HEK293 (cell line): ENCODE results near the gene MS4A15.
A peak's percentile ranks its signal among the peaks of the same experiment; 100 is the strongest.

Experiments used
- CTCF ChIA-PET: fragments of 350-600 bp; formaldehyde crosslinking; extraction: SDS; loops from one replicate; lab custom pipeline; 2021; ENCODE audit warnings: antibody characterized with exemption; lab: Yijun Ruan, JAX
- POLR2A ChIA-PET: fragments of 300-600 bp; formaldehyde crosslinking; extraction: SDS; loops from one replicate; lab custom pipeline; 2020; ENCODE audit warnings: antibody characterized with exemption, inconsistent platforms; lab: Yijun Ruan, JAX
- H3K27ac ChIP-seq: fragments of 200-500 bp; sonication (Bioruptor generic); 2 replicates; pipeline ENCODE4 v1.5.1; 2014; ENCODE audit warnings: low read depth, low read length, control low read depth, inconsistent platforms; ENCODE audit errors: extremely low read depth
- H3K36me3 ChIP-seq, 2 experiments: fragments of 200-500 bp in 1 of 2; sonication (Bioruptor generic) in 1 of 2; 1 replicate in 1 of 2; 2 replicates in 1 of 2; pipeline ENCODE4 v1.5.1; 2014 to 2017; ENCODE audit warnings: inconsistent platforms in 2 of 2, low read length in 2 of 2; ENCODE audit not compliant: control insufficient read depth in 2 of 2, insufficient read depth in 1 of 2
- H3K4me1 ChIP-seq: fragments of 200-500 bp; sonication (Bioruptor generic); 2 replicates; pipeline ENCODE4 v1.5.1; 2014; ENCODE audit warnings: mild to moderate bottlenecking, low read length, inconsistent platforms; ENCODE audit not compliant: control insufficient read depth, insufficient read depth
- H3K4me3 ChIP-seq: 2 replicates; pipeline ENCODE4 v1.5.1; 2011; ENCODE audit warnings: low read depth, mild to moderate bottlenecking, control low read depth, low read length, moderate library complexity
- H3K9me3 ChIP-seq: fragments of 200-500 bp; sonication (Bioruptor generic); 2 replicates; pipeline ENCODE4 v1.5.1; 2014; ENCODE audit warnings: low read depth, low read length, inconsistent platforms; ENCODE audit not compliant: control insufficient read depth, insufficient read depth
- CTCF ChIP-seq: fragments of 450-650 bp; formaldehyde crosslinking; IDR thresholded peaks from 2 replicates; pipeline ENCODE4 v1.5.1; 2016; ENCODE audit warnings: missing biosample characterization, missing genetic modification characterization
- GLIS2 ChIP-seq: fragments of 450-650 bp; formaldehyde crosslinking; IDR thresholded peaks from 2 replicates; pipeline ENCODE4 v1.5.1; 2016; ENCODE audit warnings: missing biosample characterization, missing genetic modification characterization
- PRDM1 ChIP-seq: fragments of 450-650 bp; formaldehyde crosslinking; IDR thresholded peaks from 2 replicates; pipeline ENCODE4; 2016; ENCODE audit warnings: missing biosample characterization, missing genetic modification characterization
- REPIN1 ChIP-seq: fragments of 450-650 bp; formaldehyde crosslinking; IDR thresholded peaks from 2 replicates; pipeline ENCODE4 v1.5.1; 2017; ENCODE audit warnings: missing biosample characterization, missing genetic modification characterization, low read depth
- SP7 ChIP-seq: fragments of 450-650 bp; formaldehyde crosslinking; IDR thresholded peaks from 2 replicates; pipeline ENCODE4 v1.5.1; 2016; ENCODE audit warnings: missing biosample characterization, missing genetic modification characterization
- ZBTB21 ChIP-seq: fragments of 450-650 bp; formaldehyde crosslinking; IDR thresholded peaks from 2 replicates; pipeline ENCODE4 v1.5.1; 2017; ENCODE audit warnings: missing biosample characterization, missing genetic modification characterization
- ZIC2 ChIP-seq: fragments of 450-650 bp; formaldehyde crosslinking; IDR thresholded peaks from 2 replicates; pipeline ENCODE4 v1.5.1; 2016; ENCODE audit warnings: missing biosample characterization, missing genetic modification characterization
- ZNF140 ChIP-seq: fragments of 450-650 bp; formaldehyde crosslinking; IDR thresholded peaks from 2 replicates; pipeline ENCODE4 v1.5.1; 2016; ENCODE audit warnings: missing biosample characterization, missing genetic modification characterization
- ZNF157 ChIP-seq: fragments of 450-650 bp; formaldehyde crosslinking; IDR thresholded peaks from 2 replicates; pipeline ENCODE4 v1.5.1; 2016; ENCODE audit warnings: missing biosample characterization, missing genetic modification characterization
- ZNF280D ChIP-seq: fragments of 450-650 bp; formaldehyde crosslinking; IDR thresholded peaks from 2 replicates; pipeline ENCODE4 v1.5.1; 2016; ENCODE audit warnings: missing biosample characterization, missing genetic modification characterization
- ZNF394 ChIP-seq: fragments of 450-650 bp; formaldehyde crosslinking; IDR thresholded peaks from 2 replicates; pipeline ENCODE4 v1.5.1; 2016; ENCODE audit warnings: missing biosample characterization, missing genetic modification characterization, mild to moderate bottlenecking, moderate library complexity, borderline replicate concordance
- ZNF645 ChIP-seq: fragments of 450-650 bp; formaldehyde crosslinking; IDR thresholded peaks from 2 replicates; pipeline ENCODE4; 2016; ENCODE audit warnings: missing biosample characterization, missing genetic modification characterization
- ZNF791 ChIP-seq: fragments of 450-650 bp; formaldehyde crosslinking; IDR thresholded peaks from 2 replicates; pipeline ENCODE4 v1.5.1; 2016; ENCODE audit warnings: missing biosample characterization, missing genetic modification characterization
- TF ChIP-seq, protein P1 (sequence below): fragments of 450-650 bp; formaldehyde crosslinking; conservative IDR thresholded peaks from 2 replicates; pipeline ENCODE4 v1.5.1; 2016; ENCODE audit warnings: low read depth, missing biosample characterization, missing genetic modification characterization
- TF ChIP-seq, protein P2 (sequence below): fragments of 450-650 bp; formaldehyde crosslinking; IDR thresholded peaks from 2 replicates; pipeline ENCODE4 v1.5.0; 2017; ENCODE audit warnings: missing biosample characterization, missing genetic modification characterization, borderline replicate concordance
- TF ChIP-seq, protein P3 (sequence below): fragments of 450-650 bp; formaldehyde crosslinking; IDR thresholded peaks from 2 replicates; pipeline ENCODE4 v1.5.1; 2016; ENCODE audit warnings: missing biosample characterization, missing genetic modification characterization
- TF ChIP-seq, protein P4 (sequence below): fragments of 450-650 bp; formaldehyde crosslinking; IDR thresholded peaks from 2 replicates; pipeline ENCODE4 v1.5.1; 2017; ENCODE audit warnings: missing biosample characterization, mild to moderate bottlenecking, missing genetic modification characterization, moderate library complexity

Gene MS4A15

DNA sequence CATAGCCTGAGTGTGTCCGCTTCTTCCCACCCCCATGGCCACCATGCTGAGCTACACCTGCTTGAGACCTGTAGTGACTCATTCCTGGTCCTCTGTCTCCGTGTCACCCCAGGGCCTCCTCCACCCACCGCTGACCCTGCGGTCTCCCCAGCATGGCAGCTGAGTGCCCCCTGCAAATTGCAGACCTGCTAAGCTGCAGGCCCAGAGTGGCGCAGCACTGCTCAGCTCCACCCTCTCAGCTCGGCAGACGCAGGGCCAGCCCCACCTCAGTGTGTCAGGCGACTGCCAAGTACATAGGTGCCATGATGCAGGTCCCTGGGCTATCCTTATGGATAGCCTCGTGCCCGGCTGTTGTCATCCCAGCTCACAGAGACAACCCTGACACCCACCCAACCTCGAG lies 13.1 kb downstream of the MS4A15 start:
- Histone ChIP-seq H3K27ac (no peak overlapping the region), H3K4me1 (no peaks in the 10 kb centered on the region), H3K9me3 (no peaks in the 10 kb centered on the region), H3K36me3 (no peaks in the 10 kb centered on the region), H3K4me3 (no peak overlapping the region)
- ChIA-PET CTCF (interaction anchor here (0.5 to 1.0 kb wide), 3 partner anchors 13 to 130 kb away, joined by 3 to 6 read pairs (median 4); partner anchors contain the start of gene MS4A15), POLR2A (no interaction called here)
- no peak for TF ChIP-seq ZNF280D (tag by site-specific recombination)
- TF ChIP-seq PRDM1 (tag by site-specific recombination): no peak
- TF ChIP-seq ZIC2: peak; percentile 71
- TF ChIP-seq, protein P1, sequence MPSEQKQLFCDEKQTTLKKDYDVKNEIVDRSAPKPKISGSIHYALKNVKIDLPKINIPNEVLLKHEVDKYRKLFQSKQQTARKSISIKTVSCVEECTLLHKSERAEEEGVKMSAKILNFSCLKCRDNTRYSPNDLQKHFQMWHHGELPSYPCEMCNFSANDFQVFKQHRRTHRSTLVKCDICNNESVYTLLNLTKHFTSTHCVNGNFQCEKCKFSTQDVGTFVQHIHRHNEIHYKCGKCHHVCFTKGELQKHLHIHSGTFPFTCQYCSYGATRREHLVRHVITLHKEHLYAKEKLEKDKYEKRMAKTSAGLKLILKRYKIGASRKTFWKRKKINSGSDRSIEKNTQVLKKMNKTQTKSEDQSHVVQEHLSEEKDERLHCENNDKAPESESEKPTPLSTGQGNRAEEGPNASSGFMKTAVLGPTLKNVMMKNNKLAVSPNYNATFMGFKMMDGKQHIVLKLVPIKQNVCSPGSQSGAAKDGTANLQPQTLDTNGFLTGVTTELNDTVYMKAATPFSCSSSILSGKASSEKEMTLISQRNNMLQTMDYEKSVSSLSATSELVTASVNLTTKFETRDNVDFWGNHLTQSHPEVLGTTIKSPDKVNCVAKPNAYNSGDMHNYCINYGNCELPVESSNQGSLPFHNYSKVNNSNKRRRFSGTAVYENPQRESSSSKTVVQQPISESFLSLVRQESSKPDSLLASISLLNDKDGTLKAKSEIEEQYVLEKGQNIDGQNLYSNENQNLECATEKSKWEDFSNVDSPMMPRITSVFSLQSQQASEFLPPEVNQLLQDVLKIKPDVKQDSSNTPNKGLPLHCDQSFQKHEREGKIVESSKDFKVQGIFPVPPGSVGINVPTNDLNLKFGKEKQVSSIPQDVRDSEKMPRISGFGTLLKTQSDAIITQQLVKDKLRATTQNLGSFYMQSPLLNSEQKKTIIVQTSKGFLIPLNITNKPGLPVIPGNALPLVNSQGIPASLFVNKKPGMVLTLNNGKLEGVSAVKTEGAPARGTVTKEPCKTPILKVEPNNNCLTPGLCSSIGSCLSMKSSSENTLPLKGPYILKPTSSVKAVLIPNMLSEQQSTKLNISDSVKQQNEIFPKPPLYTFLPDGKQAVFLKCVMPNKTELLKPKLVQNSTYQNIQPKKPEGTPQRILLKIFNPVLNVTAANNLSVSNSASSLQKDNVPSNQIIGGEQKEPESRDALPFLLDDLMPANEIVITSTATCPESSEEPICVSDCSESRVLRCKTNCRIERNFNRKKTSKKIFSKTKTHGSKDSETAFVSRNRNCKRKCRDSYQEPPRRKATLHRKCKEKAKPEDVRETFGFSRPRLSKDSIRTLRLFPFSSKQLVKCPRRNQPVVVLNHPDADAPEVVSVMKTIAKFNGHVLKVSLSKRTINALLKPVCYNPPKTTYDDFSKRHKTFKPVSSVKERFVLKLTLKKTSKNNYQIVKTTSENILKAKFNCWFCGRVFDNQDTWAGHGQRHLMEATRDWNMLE (tag by site-specific recombination): no peak
- no peak for TF ChIP-seq GLIS2 (tag by site-specific recombination)
- TF ChIP-seq SP7: no peak
- no peak for TF ChIP-seq CTCF

- CTCF ChIA-PET: interaction anchor here (0.6 to 1.2 kb wide), 3 partner anchors 28 to 603 kb away, joined by 3 read pairs; no protein-coding TSS in a partner anchor
- TF ChIP-seq, protein P2, sequence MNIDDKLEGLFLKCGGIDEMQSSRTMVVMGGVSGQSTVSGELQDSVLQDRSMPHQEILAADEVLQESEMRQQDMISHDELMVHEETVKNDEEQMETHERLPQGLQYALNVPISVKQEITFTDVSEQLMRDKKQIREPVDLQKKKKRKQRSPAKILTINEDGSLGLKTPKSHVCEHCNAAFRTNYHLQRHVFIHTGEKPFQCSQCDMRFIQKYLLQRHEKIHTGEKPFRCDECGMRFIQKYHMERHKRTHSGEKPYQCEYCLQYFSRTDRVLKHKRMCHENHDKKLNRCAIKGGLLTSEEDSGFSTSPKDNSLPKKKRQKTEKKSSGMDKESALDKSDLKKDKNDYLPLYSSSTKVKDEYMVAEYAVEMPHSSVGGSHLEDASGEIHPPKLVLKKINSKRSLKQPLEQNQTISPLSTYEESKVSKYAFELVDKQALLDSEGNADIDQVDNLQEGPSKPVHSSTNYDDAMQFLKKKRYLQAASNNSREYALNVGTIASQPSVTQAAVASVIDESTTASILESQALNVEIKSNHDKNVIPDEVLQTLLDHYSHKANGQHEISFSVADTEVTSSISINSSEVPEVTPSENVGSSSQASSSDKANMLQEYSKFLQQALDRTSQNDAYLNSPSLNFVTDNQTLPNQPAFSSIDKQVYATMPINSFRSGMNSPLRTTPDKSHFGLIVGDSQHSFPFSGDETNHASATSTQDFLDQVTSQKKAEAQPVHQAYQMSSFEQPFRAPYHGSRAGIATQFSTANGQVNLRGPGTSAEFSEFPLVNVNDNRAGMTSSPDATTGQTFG (tag by site-specific recombination): no peak
- TF ChIP-seq ZNF157 (tag by site-specific recombination) (no peak), ZNF140 (tag by site-specific recombination) (no peak), ZBTB21 (tag by site-specific recombination) (no peak), ZNF394 (tag by site-specific recombination) (no peak), ZNF791 (tag by site-specific recombination) (no peak), REPIN1 (tag by site-specific recombination) (no peak), ZNF645 (tag by site-specific recombination) (no peak)
- TF ChIP-seq, protein P3, sequence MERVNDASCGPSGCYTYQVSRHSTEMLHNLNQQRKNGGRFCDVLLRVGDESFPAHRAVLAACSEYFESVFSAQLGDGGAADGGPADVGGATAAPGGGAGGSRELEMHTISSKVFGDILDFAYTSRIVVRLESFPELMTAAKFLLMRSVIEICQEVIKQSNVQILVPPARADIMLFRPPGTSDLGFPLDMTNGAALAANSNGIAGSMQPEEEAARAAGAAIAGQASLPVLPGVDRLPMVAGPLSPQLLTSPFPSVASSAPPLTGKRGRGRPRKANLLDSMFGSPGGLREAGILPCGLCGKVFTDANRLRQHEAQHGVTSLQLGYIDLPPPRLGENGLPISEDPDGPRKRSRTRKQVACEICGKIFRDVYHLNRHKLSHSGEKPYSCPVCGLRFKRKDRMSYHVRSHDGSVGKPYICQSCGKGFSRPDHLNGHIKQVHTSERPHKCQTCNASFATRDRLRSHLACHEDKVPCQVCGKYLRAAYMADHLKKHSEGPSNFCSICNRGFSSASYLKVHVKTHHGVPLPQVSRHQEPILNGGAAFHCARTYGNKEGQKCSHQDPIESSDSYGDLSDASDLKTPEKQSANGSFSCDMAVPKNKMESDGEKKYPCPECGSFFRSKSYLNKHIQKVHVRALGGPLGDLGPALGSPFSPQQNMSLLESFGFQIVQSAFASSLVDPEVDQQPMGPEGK (tag by site-specific recombination): no peak
- TF ChIP-seq, protein P4, sequence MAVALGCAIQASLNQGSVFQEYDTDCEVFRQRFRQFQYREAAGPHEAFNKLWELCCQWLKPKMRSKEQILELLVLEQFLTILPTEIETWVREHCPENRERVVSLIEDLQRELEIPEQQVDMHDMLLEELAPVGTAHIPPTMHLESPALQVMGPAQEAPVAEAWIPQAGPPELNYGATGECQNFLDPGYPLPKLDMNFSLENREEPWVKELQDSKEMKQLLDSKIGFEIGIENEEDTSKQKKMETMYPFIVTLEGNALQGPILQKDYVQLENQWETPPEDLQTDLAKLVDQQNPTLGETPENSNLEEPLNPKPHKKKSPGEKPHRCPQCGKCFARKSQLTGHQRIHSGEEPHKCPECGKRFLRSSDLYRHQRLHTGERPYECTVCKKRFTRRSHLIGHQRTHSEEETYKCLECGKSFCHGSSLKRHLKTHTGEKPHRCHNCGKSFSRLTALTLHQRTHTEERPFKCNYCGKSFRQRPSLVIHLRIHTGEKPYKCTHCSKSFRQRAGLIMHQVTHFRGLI: no peak
Measured at GRCh38 chr11:60771146-60771545, 14.5 kb downstream of the MS4A15 start.

More at GRCh38 chr11:60771146-60771545, 14.5 kb downstream of the MS4A15 start:
- no peak overlapping the region for H3K27ac ChIP-seq
- POLR2A ChIA-PET: no interaction called here
- H3K36me3 ChIP-seq: no peaks in the 10 kb centered on the region
- no peaks in the 10 kb centered on the region for H3K4me1 ChIP-seq
- H3K9me3 ChIP-seq: no peaks in the 10 kb centered on the region
- no peak overlapping the region for H3K4me3 ChIP-seq
